Naive thymus-derived CD4-positive, alpha-beta T cell (primary cell): ENCODE data around the gene NADK2. TPM values are rescaled to one million over a fixed set of nuclear protein-coding genes. Genes with fewer than 3 reads are reported as not detected.
"Not testable (repeated sequence)": the region's sequence is repeated elsewhere in the genome, so short reads cannot be mapped to it uniquely, and the experiment has no call there.

Experiments
- ATAC-seq: fragments of 150-1000 bp; cut with Tn5 transposase; 2 replicates; pipeline ENCODE4 v1.10.0; 2021; ENCODE audit warnings: mild to moderate bottlenecking, moderate library complexity
- CTCF ChIA-PET: fragments of 350-600 bp; sonication (Branson Sonifier 250); formaldehyde crosslinking; loops from one replicate; lab custom pipeline; 2021; ENCODE audit warnings: antibody characterized with exemption; lab: Charles Lee
- POLR2A ChIA-PET: fragments of 350-600 bp; sonication (Branson Sonifier 250); formaldehyde crosslinking; loops from one replicate; lab custom pipeline; 2021; ENCODE audit warnings: antibody characterized with exemption, inconsistent platforms; lab: Charles Lee
- DNase-seq, 9 donors: peaks; one replicate each; pipeline versions ENCODE4 v3.0.0 to v3.0.0-alpha.2; 2020 to 2022; ENCODE audit warnings: mixed read lengths in 1 of 9
- H3K27ac ChIP-seq: one replicate; pipeline ENCODE4 v1.7.0; 2013; ENCODE audit warnings: mild to moderate bottlenecking, low read depth, low read length, moderate library complexity
- H3K27me3 ChIP-seq, 2 donors: one replicate each; pipeline ENCODE4 v1.7.0; 2013; ENCODE audit warnings: low read length in 2 of 2, mild to moderate bottlenecking in 2 of 2, moderate library complexity in 2 of 2; ENCODE audit not compliant: control insufficient read depth in 2 of 2, insufficient read depth in 2 of 2
- H3K36me3 ChIP-seq, 3 experiments: 1 replicate in 2 of 3; 2 replicates in 1 of 3; pipeline ENCODE4 v1.7.0; 2013; ENCODE audit warnings: low read length in 3 of 3, mild to moderate bottlenecking in 3 of 3, moderate library complexity in 1 of 3; ENCODE audit not compliant: insufficient read depth in 3 of 3, control insufficient read depth in 2 of 3
- H3K4me1 ChIP-seq, 2 donors: one replicate each; pipeline ENCODE4 v1.7.0; 2013; ENCODE audit warnings: low read length in 2 of 2, mild to moderate bottlenecking in 2 of 2, moderate library complexity in 1 of 2; ENCODE audit not compliant: control insufficient read depth in 2 of 2, insufficient read depth in 2 of 2
- H3K4me3 ChIP-seq: 2 replicates; pipeline ENCODE4 v1.7.0; 2013; ENCODE audit warnings: mild to moderate bottlenecking, low read length
- H3K9me3 ChIP-seq, 3 experiments: 1 replicate in 2 of 3; 2 replicates in 1 of 3; pipeline ENCODE4 v1.7.0; 2013; ENCODE audit warnings: low read length in 3 of 3; ENCODE audit not compliant: control insufficient read depth in 2 of 3
- H3K27ac Mint-ChIP-seq, 9 donors: one replicate each; pipeline ENCODE4 v1.8.0; 2020 to 2022; ENCODE audit warnings: mixed read lengths in 9 of 9, mild to moderate bottlenecking in 8 of 9, moderate library complexity in 5 of 9, inconsistent platforms in 2 of 9
- H3K27me3 Mint-ChIP-seq, 5 donors: one replicate each; pipeline ENCODE4 v1.8.0; 2021 to 2022; ENCODE audit warnings: mixed read lengths in 5 of 5, mild to moderate bottlenecking in 1 of 5
- H3K36me3 Mint-ChIP-seq, 5 donors: one replicate each; pipeline ENCODE4 v1.8.0; 2020 to 2022; ENCODE audit warnings: mixed read lengths in 5 of 5, mild to moderate bottlenecking in 3 of 5, inconsistent platforms in 1 of 5
- H3K4me1 Mint-ChIP-seq, 7 donors: one replicate each; pipeline ENCODE4 v1.8.0; 2020 to 2022; ENCODE audit warnings: mixed read lengths in 7 of 7, mild to moderate bottlenecking in 3 of 7, inconsistent platforms in 1 of 7
- H3K4me3 Mint-ChIP-seq, 10 donors: one replicate each; pipeline ENCODE4 v1.8.0; 2020 to 2022; ENCODE audit warnings: mild to moderate bottlenecking in 10 of 10, mixed read lengths in 10 of 10, moderate library complexity in 6 of 10, inconsistent platforms in 2 of 10
- H3K9me3 Mint-ChIP-seq, 11 donors: one replicate each; pipeline ENCODE4 v1.8.0; 2020 to 2022; ENCODE audit warnings: mixed read lengths in 11 of 11, mild to moderate bottlenecking in 4 of 11, inconsistent platforms in 1 of 11, moderate library complexity in 1 of 11
- intact Hi-C, 2 donors: fragments of 100-400 bp; cut with micrococcal nuclease; formaldehyde crosslinking; loops; one replicate each; pipeline ENCODE4 v1.15.1; 2023
- polyA plus RNA-seq, 2 donors: library from polyadenylated mRNA; unstranded; fragments of 300-500 nt; fragmentation: Illumina TruSeq; gene quantifications; one replicate each; pipeline ENCODE4 v1.2.3, GENCODE V29; 2021
- total RNA-seq, 6 experiments: library from RNA in 5 of 6; stranded (reverse) in 5 of 6; gene quantifications; 1 replicate in 5 of 6; 2 replicates in 1 of 6; pipeline ENCODE4 v1.2.3 and lab custom pipeline; 2021 to 2026

Gene NADK2
- total and polyA plus RNA-seq, 7 experiments from 2014 or later, result 7.0 to 17.8 (median 12.2) TPM

DNA sequence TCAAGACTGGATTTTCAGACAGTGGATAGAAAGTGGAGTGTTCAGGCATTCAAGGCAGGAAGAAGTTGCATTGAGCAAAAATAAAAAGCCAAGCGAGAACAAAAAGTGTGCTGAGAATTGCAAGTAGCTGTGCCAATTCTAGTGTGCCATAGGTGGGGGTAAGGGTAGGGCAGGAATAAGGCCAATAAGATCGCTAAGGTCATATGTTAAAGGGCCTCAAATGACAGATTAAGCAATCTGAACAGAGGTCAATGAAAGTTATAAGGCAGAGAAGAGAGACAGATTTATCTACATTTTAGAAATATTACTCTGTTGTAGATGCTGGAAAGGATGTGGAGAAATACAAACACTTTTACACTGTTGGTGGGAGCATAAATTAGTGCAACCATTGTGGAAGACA lies 36.4 kb downstream of the NADK2 start:
- POLR2A ChIA-PET, result no interaction called here
- no peak for DNase-seq
- H3K36me3 ChIP-seq, result peaks cover 0 to 4% (median 0%) of the 10 kb centered on the region in 3 experiments
- H3K27me3 ChIP-seq, result no peaks in the 10 kb centered on the region
- H3K27me3 Mint-ChIP-seq, result no peaks in the 10 kb centered on the region
- H3K27ac ChIP-seq, result no peak overlapping the region
- no peak for ATAC-seq
- H3K36me3 Mint-ChIP-seq, result peaks cover 9 to 46% (median 24%) of the 10 kb centered on the region in 5 donors
- CTCF ChIA-PET, result no interaction called here
- intact Hi-C loops, result no loop called here
- peaks cover 0 to 3% (median 0%) of the 10 kb centered on the region in 11 donors for H3K9me3 Mint-ChIP-seq
- no peak overlapping the region for H3K4me3 Mint-ChIP-seq
- no peaks in the 10 kb centered on the region for H3K9me3 ChIP-seq
- H3K4me1 ChIP-seq, result no peaks in the 10 kb centered on the region
- H3K4me3 ChIP-seq, result no peak overlapping the region
- no peak overlapping the region for H3K27ac Mint-ChIP-seq
- peaks cover 0 to 5% (median 0%) of the 10 kb centered on the region in 7 donors for H3K4me1 Mint-ChIP-seq

DNA sequence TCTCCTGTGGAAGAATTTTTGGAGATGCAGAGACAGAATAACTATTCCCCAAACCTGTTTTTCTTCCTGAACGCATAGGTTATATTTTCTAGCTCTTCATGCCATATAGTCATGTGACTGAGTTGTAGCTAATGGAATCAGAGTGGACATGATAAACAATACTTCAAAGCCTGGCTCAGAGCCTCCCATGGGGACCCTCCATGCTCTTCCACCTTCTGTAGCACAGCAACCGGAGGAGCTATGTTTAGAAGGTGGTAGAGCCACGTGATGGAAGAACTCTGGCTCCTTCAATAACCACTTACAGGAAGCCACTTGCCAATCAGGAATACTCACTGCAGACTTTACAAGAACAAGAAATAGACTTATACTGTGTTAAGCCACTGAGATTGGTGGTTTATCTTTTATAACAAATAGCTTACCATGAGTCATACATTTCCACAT lies 39.2 kb downstream of the NADK2 start:
- DNase-seq, result no peak
- peak overlapping the region in 2 of 9 donors; percentile 32 to 36 for H3K27ac Mint-ChIP-seq
- H3K9me3 Mint-ChIP-seq, result peaks cover 0 to 3% (median 0%) of the 10 kb centered on the region in 11 donors
- H3K36me3 Mint-ChIP-seq, result peaks cover 9 to 51% (median 24%) of the 10 kb centered on the region in 5 donors
- Histone ChIP-seq H3K36me3 (peaks cover 0 to 5% (median 4%) of the 10 kb centered on the region in 3 experiments), H3K4me1 (no peaks in the 10 kb centered on the region), H3K27me3 (no peaks in the 10 kb centered on the region), H3K27ac (no peak overlapping the region), H3K9me3 (no peaks in the 10 kb centered on the region), H3K4me3 (no peak overlapping the region)
- no peak for ATAC-seq
- intact Hi-C loops, result no loop called here
- H3K4me3 Mint-ChIP-seq, result no peak overlapping the region
- H3K4me1 Mint-ChIP-seq, result peaks cover 0 to 5% (median 0%) of the 10 kb centered on the region in 7 donors
- CTCF ChIA-PET, result no interaction called here
- POLR2A ChIA-PET, result interaction anchor here (0.6 kb wide), 1 partner anchor 39 kb away, joined by 3 read pairs; the partner anchor contains the start of gene NADK2
- H3K27me3 Mint-ChIP-seq, result no peaks in the 10 kb centered on the region

DNA sequence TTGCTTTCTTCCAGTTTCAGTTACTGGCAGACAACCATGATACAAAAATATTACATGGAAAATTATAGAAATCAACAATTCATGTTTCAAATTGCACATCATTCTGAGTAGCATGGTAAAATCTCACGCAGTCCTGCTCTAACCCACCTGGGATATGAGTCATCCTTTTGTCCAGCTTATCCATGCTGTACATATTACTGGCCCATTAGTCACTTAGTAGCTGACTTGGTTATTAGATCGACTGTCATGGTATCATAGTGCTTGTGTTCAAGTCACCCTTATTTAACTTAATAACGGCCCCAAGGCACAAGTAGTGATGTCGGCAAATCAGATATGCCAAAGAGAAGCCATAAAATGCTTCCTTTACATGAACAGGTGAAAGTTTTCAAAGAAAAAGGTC lies 41.2 kb downstream of the NADK2 start:
- H3K4me3 ChIP-seq, result no peak overlapping the region
- no peak overlapping the region for H3K27ac ChIP-seq
- no peaks in the 10 kb centered on the region for H3K27me3 ChIP-seq
- Mint-ChIP-seq H3K27me3 (no peaks in the 10 kb centered on the region), H3K4me1 (peaks cover 0 to 5% (median 0%) of the 10 kb centered on the region in 7 donors), H3K4me3 (no peak overlapping the region), H3K9me3 (no peaks in the 10 kb centered on the region), H3K27ac (no peak overlapping the region), H3K36me3 (peaks cover 4 to 51% (median 19%) of the 10 kb centered on the region in 5 donors)
- H3K9me3 ChIP-seq, result no peaks in the 10 kb centered on the region
- ATAC-seq, result no peak
- no peak for DNase-seq
- H3K36me3 ChIP-seq, result peaks cover 4 to 12% (median 7%) of the 10 kb centered on the region in 3 experiments
- POLR2A ChIA-PET, result no interaction called here
- CTCF ChIA-PET, result no interaction called here
- no peaks in the 10 kb centered on the region for H3K4me1 ChIP-seq
- intact Hi-C loops, result no loop called here

DNA sequence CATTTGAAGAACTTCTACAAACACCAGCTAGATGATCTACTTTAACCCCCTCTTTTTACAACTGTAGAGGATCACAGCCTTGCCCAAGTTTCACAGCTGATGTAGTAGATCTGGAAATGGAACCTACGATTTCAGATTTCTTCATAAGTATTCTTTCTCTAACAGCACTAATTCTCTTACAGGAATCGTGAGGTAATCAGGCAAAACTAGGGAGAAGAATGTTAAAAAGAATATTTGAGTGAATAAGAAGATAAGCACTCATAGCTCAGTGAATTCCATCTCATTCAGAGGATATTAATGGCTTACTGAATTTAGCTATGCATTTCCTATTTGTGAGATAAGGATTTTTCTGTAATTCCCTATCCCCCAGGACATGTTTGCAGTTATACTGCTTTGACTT lies 42.1 kb downstream of the NADK2 start:
- ChIA-PET CTCF (interaction anchor here (1.5 kb wide), 1 partner anchor 21 kb away, joined by 3 read pairs; no protein-coding TSS in a partner anchor), POLR2A (no interaction called here)
- peaks cover 4 to 50% (median 19%) of the 10 kb centered on the region in 5 donors for H3K36me3 Mint-ChIP-seq

DNA sequence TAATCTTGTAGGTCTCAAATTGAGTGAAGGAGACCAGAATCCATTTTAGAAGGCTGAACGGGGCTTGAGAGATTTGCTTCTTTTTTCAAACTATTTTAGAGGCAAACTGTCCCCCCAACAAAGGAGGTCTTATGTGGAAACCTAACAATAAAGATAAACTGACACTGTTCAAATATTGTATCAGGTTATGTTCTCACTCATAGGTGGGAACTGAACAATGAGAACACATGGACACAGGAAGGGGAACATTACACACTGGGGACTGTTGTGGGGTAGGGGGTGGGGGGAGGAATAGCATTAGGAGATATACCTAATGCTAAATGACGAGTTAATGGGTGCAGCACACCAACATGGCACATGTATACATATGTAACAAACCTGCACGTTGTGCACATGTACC lies 42.9 kb downstream of the NADK2 start:
- H3K4me3 Mint-ChIP-seq, H3K4me1 ChIP-seq, H3K9me3 Mint-ChIP-seq, ATAC-seq, H3K9me3 ChIP-seq, H3K4me3 ChIP-seq, H3K27me3 Mint-ChIP-seq, H3K27ac ChIP-seq, POLR2A ChIA-PET, H3K4me1 Mint-ChIP-seq, intact Hi-C loops, H3K27ac Mint-ChIP-seq, DNase-seq, H3K27me3 ChIP-seq: not testable (repeated sequence)
- CTCF ChIA-PET, result interaction anchor here (1.5 kb wide), 1 partner anchor 20 kb away, joined by 3 read pairs; no protein-coding TSS in a partner anchor
- peaks cover 4 to 18% (median 7%) of the 10 kb centered on the region in 3 experiments for H3K36me3 ChIP-seq
- H3K36me3 Mint-ChIP-seq, result peaks cover 4 to 49% (median 21%) of the 10 kb centered on the region in 5 donors

More for the DNA sequence above, 42.1 kb downstream of the NADK2 start:
- no peak for ATAC-seq
- Histone ChIP-seq H3K27me3 (no peaks in the 10 kb centered on the region), H3K4me1 (no peaks in the 10 kb centered on the region), H3K9me3 (no peaks in the 10 kb centered on the region), H3K27ac (no peak overlapping the region), H3K4me3 (no peak overlapping the region), H3K36me3 (peaks cover 4 to 18% (median 7%) of the 10 kb centered on the region in 3 experiments)
- Mint-ChIP-seq H3K9me3 (no peaks in the 10 kb centered on the region), H3K4me3 (no peak overlapping the region), H3K4me1 (no peaks in the 10 kb centered on the region), H3K27me3 (no peaks in the 10 kb centered on the region), H3K27ac (no peak overlapping the region)
- intact Hi-C loops, result no loop called here
- DNase-seq, result no peak

DNA sequence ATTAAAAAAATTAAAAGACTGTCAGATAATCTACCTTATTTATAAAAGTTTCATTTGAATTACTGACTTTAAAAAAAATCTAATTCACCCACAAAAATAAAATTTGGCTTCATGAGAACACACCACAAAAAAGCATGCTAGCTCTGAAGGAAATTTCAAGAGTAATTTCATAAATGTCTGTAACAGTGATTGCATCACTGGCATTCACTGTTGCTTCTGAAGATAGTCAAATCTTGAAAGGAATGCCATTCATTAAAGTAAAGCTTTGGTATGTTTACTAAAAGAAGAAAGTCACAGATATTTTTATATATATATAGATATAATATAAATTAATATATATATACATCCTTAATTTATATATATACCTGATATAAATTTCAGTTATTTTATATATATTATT lies 43.4 kb downstream of the NADK2 start:
- H3K4me3 Mint-ChIP-seq, result no peak overlapping the region
- H3K36me3 ChIP-seq, result peaks cover 4 to 18% (median 7%) of the 10 kb centered on the region in 3 experiments
- H3K36me3 Mint-ChIP-seq, result peaks cover 4 to 46% (median 21%) of the 10 kb centered on the region in 5 donors
- H3K27ac Mint-ChIP-seq, result no peak overlapping the region
- no peaks in the 10 kb centered on the region for H3K4me1 Mint-ChIP-seq
- H3K4me1 ChIP-seq, result no peaks in the 10 kb centered on the region
- no peak overlapping the region for H3K4me3 ChIP-seq
- no peak for ATAC-seq
- intact Hi-C loops, result no loop called here
- no peaks in the 10 kb centered on the region for H3K27me3 Mint-ChIP-seq
- no peak for DNase-seq
- H3K27ac ChIP-seq, result no peak overlapping the region
- no peaks in the 10 kb centered on the region for H3K27me3 ChIP-seq
- no peaks in the 10 kb centered on the region for H3K9me3 ChIP-seq
- POLR2A ChIA-PET, result no interaction called here
- CTCF ChIA-PET, result interaction anchor here (1.5 kb wide), 1 partner anchor 20 kb away, joined by 3 read pairs; no protein-coding TSS in a partner anchor
- H3K9me3 Mint-ChIP-seq, result no peaks in the 10 kb centered on the region

DNA sequence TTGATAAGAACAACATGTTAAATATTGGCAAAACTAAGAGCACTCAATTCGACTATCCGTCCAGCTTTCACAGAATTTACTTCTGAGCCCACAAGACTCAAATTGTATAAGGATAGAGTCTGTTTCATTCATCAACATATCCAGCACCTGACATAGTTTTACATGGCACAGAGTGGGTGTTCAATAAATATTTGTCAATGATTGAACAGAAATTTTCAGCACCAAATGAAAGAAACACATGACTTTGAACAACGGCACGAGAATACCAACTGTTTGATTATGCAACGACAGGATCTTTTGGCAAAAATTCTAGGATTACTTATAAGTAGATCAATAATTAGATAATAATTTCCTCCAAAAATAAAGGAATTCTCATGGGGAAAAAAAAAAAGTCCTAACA lies 48.0 kb downstream of the NADK2 start:
- Histone ChIP-seq H3K27ac (no peak overlapping the region), H3K27me3 (no peaks in the 10 kb centered on the region), H3K4me1 (no peaks in the 10 kb centered on the region), H3K4me3 (no peak overlapping the region), H3K36me3 (peaks cover 0 to 13% (median 7%) of the 10 kb centered on the region in 3 experiments), H3K9me3 (no peaks in the 10 kb centered on the region)
- POLR2A ChIA-PET, result no interaction called here
- Mint-ChIP-seq H3K27me3 (no peaks in the 10 kb centered on the region), H3K4me1 (peaks cover 0 to 2% (median 0%) of the 10 kb centered on the region in 7 donors), H3K27ac (no peak overlapping the region), H3K36me3 (peaks cover 6 to 65% (median 44%) of the 10 kb centered on the region in 5 donors), H3K4me3 (no peak overlapping the region), H3K9me3 (peaks cover 0 to 27% (median 9%) of the 10 kb centered on the region in 11 donors)
- intact Hi-C loops, result no loop called here
- ATAC-seq, result no peak
- DNase-seq, result no peak
- CTCF ChIA-PET, result no interaction called here
